K562 (cell line): ENCODE measurements around the gene TGFBR3L.

ENCODE experiments used
- EP300 ChIP-seq: IDR thresholded peaks from 2 replicates; pipeline ENCODE4 v1.6.1; 2012; ENCODE audit warnings: low read length, improper control_type of control experiment
- NRF1 ChIP-seq, 2 experiments: fragments of 450-650 bp; IDR thresholded peaks in 1 of 2; conservative IDR thresholded peaks in 1 of 2; 2 replicates each; pipeline ENCODE4 v1.6.1; 2014; ENCODE audit warnings: mild to moderate bottlenecking in 2 of 2
- RB1 ChIP-seq: fragments of 450-650 bp; IDR thresholded peaks from 2 replicates; pipeline ENCODE4 v1.6.1; 2017; ENCODE audit warnings: low read depth, mild to moderate bottlenecking
- TBP ChIP-seq: optimal IDR thresholded peaks from 2 replicates; pipeline ENCODE3; 2011; ENCODE audit warnings: low read depth, low read length, improper control_type of control experiment
- TEAD4 ChIP-seq, 2 experiments: sonication (generic) in 1 of 2; formaldehyde crosslinking in 1 of 2; IDR thresholded peaks; 2 replicates each; pipeline versions ENCODE4 v1.6.1 to v1.8.0; 2012 to 2022; ENCODE audit warnings: borderline replicate concordance in 1 of 2, inconsistent platforms in 1 of 2, low read length in 1 of 2, mild to moderate bottlenecking in 1 of 2, missing genetic modification reagents in 1 of 2
- ZKSCAN1 ChIP-seq: fragments of 150-350 bp; IDR thresholded peaks from 2 replicates; pipeline ENCODE4 v1.6.1; 2016; ENCODE audit warnings: low read depth, low read length
- ZNF217 ChIP-seq: sonication (generic); formaldehyde crosslinking; IDR thresholded peaks from 2 replicates; pipeline ENCODE4 v1.8.0; 2022; ENCODE audit warnings: mild to moderate bottlenecking, missing genetic modification reagents
- ZNF3 ChIP-seq: fragments of 250-450 bp; sonication (Bioruptor Pico); IDR thresholded peaks from 2 replicates; pipeline ENCODE4 v1.5.0; 2021; ENCODE audit warnings: mild to moderate bottlenecking, moderate library complexity
- TF ChIP-seq, protein P1 (sequence below): fragments of 250-450 bp; sonication (Bioruptor Pico); IDR thresholded peaks from 2 replicates; pipeline ENCODE4 v1.8.0; 2021; ENCODE audit warnings: moderate library complexity, mild to moderate bottlenecking, inconsistent platforms

DNA sequence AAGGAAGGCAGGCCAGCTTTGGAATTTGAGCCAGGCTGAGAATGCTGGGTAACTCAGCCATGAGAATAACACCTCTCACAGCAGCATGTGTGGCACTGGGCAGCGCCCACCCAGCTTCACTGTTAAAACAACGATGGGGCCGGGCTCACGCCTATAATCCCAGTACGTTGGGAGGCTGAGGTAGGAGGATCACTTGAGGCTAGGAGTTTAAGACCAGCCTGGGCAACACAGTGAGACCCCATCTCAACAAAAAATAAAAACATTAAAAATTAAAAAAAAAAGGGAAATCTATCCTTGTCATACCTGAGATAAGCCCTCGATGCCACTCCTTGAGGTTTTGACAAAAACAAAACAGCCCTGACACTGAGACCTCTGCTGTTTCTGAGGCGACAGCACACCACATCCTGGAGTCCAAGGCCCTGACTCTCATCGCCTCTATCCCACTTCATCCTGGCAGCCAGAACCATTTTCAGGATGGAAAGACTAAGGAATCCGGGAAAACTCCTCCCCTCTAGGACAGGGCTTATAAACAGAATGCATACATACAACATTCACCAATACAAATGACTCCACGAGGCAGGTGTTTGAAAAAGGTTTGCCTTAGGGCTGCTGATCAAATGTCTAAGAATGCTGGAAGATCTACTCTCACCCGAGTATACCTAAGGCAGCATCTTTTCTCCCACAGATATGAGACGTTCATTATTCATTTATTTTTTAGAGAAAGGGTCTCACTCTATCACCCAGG lies 51.5 kb downstream of the TGFBR3L start:
- TF ChIP-seq ZNF3 (no peak), ZNF217 (no peak), ZKSCAN1 (no peak), TEAD4 (IDR thresholded peaks at IDR 0.05; ENCODE audit: low read length) (no peak), TEAD4 (CRISPR knock-in tag; IDR thresholded peaks at IDR 0.05; ENCODE audit: borderline replicate concordance) (no peak), NRF1 (conservative IDR thresholded peaks at IDR 0.05 in 1 of 2, IDR thresholded peaks at IDR 0.05 in 1 of 2) (no peak), RB1 (no peak), TBP (no peak), EP300 (no peak)
- TF ChIP-seq, protein P1, sequence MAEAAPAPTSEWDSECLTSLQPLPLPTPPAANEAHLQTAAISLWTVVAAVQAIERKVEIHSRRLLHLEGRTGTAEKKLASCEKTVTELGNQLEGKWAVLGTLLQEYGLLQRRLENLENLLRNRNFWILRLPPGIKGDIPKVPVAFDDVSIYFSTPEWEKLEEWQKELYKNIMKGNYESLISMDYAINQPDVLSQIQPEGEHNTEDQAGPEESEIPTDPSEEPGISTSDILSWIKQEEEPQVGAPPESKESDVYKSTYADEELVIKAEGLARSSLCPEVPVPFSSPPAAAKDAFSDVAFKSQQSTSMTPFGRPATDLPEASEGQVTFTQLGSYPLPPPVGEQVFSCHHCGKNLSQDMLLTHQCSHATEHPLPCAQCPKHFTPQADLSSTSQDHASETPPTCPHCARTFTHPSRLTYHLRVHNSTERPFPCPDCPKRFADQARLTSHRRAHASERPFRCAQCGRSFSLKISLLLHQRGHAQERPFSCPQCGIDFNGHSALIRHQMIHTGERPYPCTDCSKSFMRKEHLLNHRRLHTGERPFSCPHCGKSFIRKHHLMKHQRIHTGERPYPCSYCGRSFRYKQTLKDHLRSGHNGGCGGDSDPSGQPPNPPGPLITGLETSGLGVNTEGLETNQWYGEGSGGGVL, result no peak
